HFFc6 (cell line): ENCODE data around the gene DENND11. TPM values are rescaled to one million over a fixed set of nuclear protein-coding genes. Genes with fewer than 3 reads are reported as not detected.

ENCODE experiments used
- DNase-seq: peaks from one replicate; pipeline ENCODE4 v3.0.0-alpha.2; 2018
- H3K27ac Mint-ChIP-seq: 2 replicates; pipeline ENCODE4 v1.8.0; 2020; ENCODE audit warnings: mild to moderate bottlenecking, mixed read lengths
- H3K27me3 Mint-ChIP-seq: 2 replicates; pipeline ENCODE4 v1.8.0; 2021; ENCODE audit warnings: mild to moderate bottlenecking, moderate library complexity, mixed read lengths; ENCODE audit not compliant: insufficient read depth
- H3K36me3 Mint-ChIP-seq: 2 replicates; pipeline ENCODE4 v1.8.0; 2021; ENCODE audit warnings: low read depth, mixed read lengths
- H3K4me1 Mint-ChIP-seq: 2 replicates; pipeline ENCODE4 v1.8.0; 2020; ENCODE audit warnings: low read depth, mixed read lengths
- H3K4me3 Mint-ChIP-seq: 2 replicates; pipeline ENCODE4 v1.8.0; 2020; ENCODE audit warnings: mild to moderate bottlenecking, moderate library complexity, mixed read lengths
- H3K9me3 Mint-ChIP-seq: 2 replicates; pipeline ENCODE4 v1.8.0; 2020; ENCODE audit warnings: mild to moderate bottlenecking, mixed read lengths
- CTCF ChIP-seq: fragments of 200-600 bp; sonication (generic); IDR thresholded peaks from 2 replicates; pipeline ENCODE4 v1.5.0; 2021; ENCODE audit warnings: antibody characterized with exemption, mild to moderate bottlenecking
- total RNA-seq, 6 experiments: library from RNA; stranded (reverse); fragmentation: NEBNext Ultra II Directional; extraction: Animal tissue kit (Norgen Biotek cat#: 25700); gene quantifications; 2 replicates in 1 of 6; 3 replicates in 5 of 6; pipeline ENCODE4 v1.2.3, GENCODE V29; 2021

Gene DENND11
- total RNA-seq, 6 experiments from 2014 or later: 3.4 to 3.8 (median 3.6) TPM

- peaks cover 5% of the 10 kb centered on the region for H3K36me3 Mint-ChIP-seq
- DNase-seq: no peak
- no peaks in the 10 kb centered on the region for H3K27me3 Mint-ChIP-seq
- no peak overlapping the region for H3K4me3 Mint-ChIP-seq
- no peak overlapping the region for H3K27ac Mint-ChIP-seq
- H3K9me3 Mint-ChIP-seq: no peaks in the 10 kb centered on the region
- no peak for TF ChIP-seq CTCF
- H3K4me1 Mint-ChIP-seq: no peaks in the 10 kb centered on the region
Measured at GRCh38 chr7:141673346-141673745, 28.6 kb downstream of the DENND11 start.

GRCh38 chr7:141671705-141672496 is 30.1 kb downstream of the DENND11 start:
- no peak for DNase-seq
- TF ChIP-seq CTCF: no peak
- no peaks in the 10 kb centered on the region for H3K4me1 Mint-ChIP-seq
- H3K36me3 Mint-ChIP-seq: peaks cover 5% of the 10 kb centered on the region
- no peak overlapping the region for H3K4me3 Mint-ChIP-seq
- H3K27ac Mint-ChIP-seq: no peak overlapping the region
- H3K27me3 Mint-ChIP-seq: no peaks in the 10 kb centered on the region
- H3K9me3 Mint-ChIP-seq: no peaks in the 10 kb centered on the region

- DNase-seq: no peak
- TF ChIP-seq CTCF: no peak
- H3K4me1 Mint-ChIP-seq: no peaks in the 10 kb centered on the region
- H3K27ac Mint-ChIP-seq: no peak overlapping the region
- no peak overlapping the region for H3K4me3 Mint-ChIP-seq
- H3K36me3 Mint-ChIP-seq: peaks cover 5% of the 10 kb centered on the region
- H3K27me3 Mint-ChIP-seq: no peaks in the 10 kb centered on the region
- H3K9me3 Mint-ChIP-seq: no peaks in the 10 kb centered on the region
Measured at GRCh38 chr7:141668853-141669252, 33.1 kb downstream of the DENND11 start.

- DNase-seq: no peak
- TF ChIP-seq CTCF: no peak
- Mint-ChIP-seq H3K27ac (no peak overlapping the region; the same call in 1 of the 2 replicates), H3K4me1 (no peaks in the 10 kb centered on the region), H3K9me3 (no peaks in the 10 kb centered on the region), H3K27me3 (no peaks in the 10 kb centered on the region), H3K36me3 (0 out of 2 replicates have a peak, but pooled peaks cover 4% of the 10 kb centered on the region), H3K4me3 (no peak overlapping the region)
Measured at GRCh38 chr7:141666071-141666470, 35.9 kb downstream of the DENND11 start.

GRCh38 chr7:141665208-141666035 is 36.5 kb downstream of the DENND11 start:
- DNase-seq: no peak
- TF ChIP-seq CTCF: no peak
- Mint-ChIP-seq H3K27me3 (no peaks in the 10 kb centered on the region), H3K36me3 (0 out of 2 replicates have a peak, but pooled peaks cover 4% of the 10 kb centered on the region), H3K27ac (no peak overlapping the region; the same call in 1 of the 2 replicates), H3K9me3 (no peaks in the 10 kb centered on the region), H3K4me3 (no peak overlapping the region), H3K4me1 (no peaks in the 10 kb centered on the region)
